ENCODE results near the gene NUDT22.

Gene NUDT22

GRCh38 chr11:64227405-64227956, 1.4 kb downstream of the NUDT22 start:
- Histone ChIP-seq H3K9me3 (ENCODE audit: control insufficient read depth, insufficient read depth, low read length) (no peaks in the 10 kb centered on the region), H3K4me1 (ENCODE audit: control insufficient read depth, low read length) (peaks cover 73% of the 10 kb centered on the region), H3K79me2 (ENCODE audit: control insufficient read depth, low read length) (peaks cover 46% of the 10 kb centered on the region), H3K4me2 (ENCODE audit: low read length) (peak overlapping the region; percentile 99), H3K27ac (ENCODE audit: low read depth, low read length) (peak overlapping the region; percentile 82), H3K27me3 (ENCODE audit: control insufficient read depth, low read length) (no peaks in the 10 kb centered on the region), H3K36me3 (ENCODE audit: control insufficient read depth, low read length) (peaks cover 37% of the 10 kb centered on the region), H4K20me1 (ENCODE audit: control insufficient read depth, insufficient read depth, low read depth, low read length) (no peaks in the 10 kb centered on the region), H3K9me2 (replicated peaks; ENCODE audit: control insufficient read depth, low read length) (no peaks in the 10 kb centered on the region), H3K4me3 (ENCODE audit: low read length) (peak overlapping the region; percentile 85), H3F3A (ENCODE audit: control insufficient read depth, insufficient read depth) (peaks cover 23% of the 10 kb centered on the region)
- no peak for TF ChIP-seq CTCF (IDR thresholded peaks at IDR 0.05; ENCODE audit: low read depth, low read length, poor library complexity, severe bottlenecking)
- TF ChIP-seq EZH2phosphoT487 (IDR thresholded peaks at IDR 0.05; ENCODE audit: borderline replicate concordance, low read length): no peak

- Histone ChIP-seq H3K9me3 (ENCODE audit: control insufficient read depth, insufficient read depth, low read length) (no peaks in the 10 kb centered on the region), H4K20me1 (ENCODE audit: control insufficient read depth, insufficient read depth, low read depth, low read length) (no peaks in the 10 kb centered on the region), H3K9me2 (replicated peaks; ENCODE audit: control insufficient read depth, low read length) (no peaks in the 10 kb centered on the region), H3F3A (ENCODE audit: control insufficient read depth, insufficient read depth) (peaks cover 24% of the 10 kb centered on the region), H3K4me1 (ENCODE audit: control insufficient read depth, low read length) (peaks cover 82% of the 10 kb centered on the region), H3K36me3 (ENCODE audit: control insufficient read depth, low read length) (peaks cover 22% of the 10 kb centered on the region), H3K4me2 (ENCODE audit: low read length) (peak overlapping the region; percentile 97), H3K27ac (ENCODE audit: low read depth, low read length) (peak overlapping the region; percentile 94), H3K79me2 (ENCODE audit: control insufficient read depth, low read length) (peaks cover 46% of the 10 kb centered on the region), H3K4me3 (ENCODE audit: low read length) (peak overlapping the region; percentile 89), H3K27me3 (ENCODE audit: control insufficient read depth, low read length) (no peaks in the 10 kb centered on the region)
- no peak for TF ChIP-seq EZH2phosphoT487 (IDR thresholded peaks at IDR 0.05; ENCODE audit: borderline replicate concordance, low read length)
- no peak for TF ChIP-seq CTCF (IDR thresholded peaks at IDR 0.05; ENCODE audit: low read depth, low read length, poor library complexity, severe bottlenecking)
Observed at GRCh38 chr11:64229090-64229743, 3.1 kb downstream of the NUDT22 start.

- no peaks in the 10 kb centered on the region for H3K27me3 ChIP-seq (ENCODE audit: control insufficient read depth, low read length)
- no peak for TF ChIP-seq EZH2phosphoT487 (IDR thresholded peaks at IDR 0.05; ENCODE audit: borderline replicate concordance, low read length)
- peaks cover 24% of the 10 kb centered on the region for H3F3A ChIP-seq (ENCODE audit: control insufficient read depth, insufficient read depth)
- H3K79me2 ChIP-seq (ENCODE audit: control insufficient read depth, low read length): peaks cover 46% of the 10 kb centered on the region
- H4K20me1 ChIP-seq (ENCODE audit: control insufficient read depth, insufficient read depth, low read depth, low read length): no peaks in the 10 kb centered on the region
- peaks cover 76% of the 10 kb centered on the region for H3K4me1 ChIP-seq (ENCODE audit: control insufficient read depth, low read length)
- no peaks in the 10 kb centered on the region for H3K9me3 ChIP-seq (ENCODE audit: control insufficient read depth, insufficient read depth, low read length)
- H3K36me3 ChIP-seq (ENCODE audit: control insufficient read depth, low read length): peaks cover 16% of the 10 kb centered on the region
- no peaks in the 10 kb centered on the region for H3K9me2 ChIP-seq (replicated peaks; ENCODE audit: control insufficient read depth, low read length)
- H3K27ac ChIP-seq (ENCODE audit: low read depth, low read length): peak overlapping the region; percentile 94
- H3K4me2 ChIP-seq (ENCODE audit: low read length): peak overlapping the region; percentile 97
- H3K4me3 ChIP-seq (ENCODE audit: low read length): peak overlapping the region; percentile 89
Observed at GRCh38 chr11:64229744-64230170, 3.7 kb downstream of the NUDT22 start.

Measured in DOHH2 (cell line).